Stimulated activated CD4-positive, alpha-beta T cell treated with anti-CD3 and anti-CD28 coated beads, Interleukin-15, amount 100 ng/mL, for 48 hours (primary cell): ENCODE measurements around the gene RBM38.

Experiments
- DNase-seq, 2 donors: peaks; one replicate each; pipeline ENCODE4 v3.0.0-alpha.2; 2020; ENCODE audit warnings: low read depth in 2 of 2

The RBM38 gene

GRCh38 chr20:57374931-57375651 lies 16.1 kb upstream of the RBM38 start:
- DNase-seq, result no peak

GRCh38 chr20:57375652-57376230 lies 15.5 kb upstream of the RBM38 start:
- no peak for DNase-seq

- DNase-seq, result no peak
These were observed 13.8 kb upstream of the RBM38 start for GRCh38 chr20:57377350-57377749.

GRCh38 chr20:57378107-57378506 lies 13.1 kb upstream of the RBM38 start:
- DNase-seq, result no peak

GRCh38 chr20:57378646-57379262 lies 12.4 kb upstream of the RBM38 start:
- DNase-seq, result no peak

GRCh38 chr20:57379263-57379647 lies 11.9 kb upstream of the RBM38 start:
- DNase-seq, result no peak

GRCh38 chr20:57380081-57380750 lies 11.0 kb upstream of the RBM38 start:
- no peak for DNase-seq

- peak; percentile 68 to 74 for DNase-seq
These were observed 9.3 kb upstream of the RBM38 start for GRCh38 chr20:57381596-57382503.

- DNase-seq, result no peak
These were observed 8.7 kb upstream of the RBM38 start for GRCh38 chr20:57382516-57382915.

- DNase-seq, result no peak
These were observed 7.5 kb upstream of the RBM38 start for GRCh38 chr20:57383447-57384347.

GRCh38 chr20:57384486-57384885 lies 6.7 kb upstream of the RBM38 start:
- no peak for DNase-seq

- DNase-seq, result no peak
These were observed 6.0 kb upstream of the RBM38 start for GRCh38 chr20:57384953-57385761.

- DNase-seq, result no peak
These were observed 5.3 kb upstream of the RBM38 start for GRCh38 chr20:57385940-57386339.

- DNase-seq, result no peak
These were observed 4.4 kb upstream of the RBM38 start for GRCh38 chr20:57386762-57387161.

GRCh38 chr20:57387463-57387862 lies 3.7 kb upstream of the RBM38 start:
- DNase-seq, result no peak

GRCh38 chr20:57387945-57388371 lies 3.2 kb upstream of the RBM38 start:
- no peak for DNase-seq

- DNase-seq, result peak; percentile 36 to 56
These were observed 2.1 kb upstream of the RBM38 start for GRCh38 chr20:57388953-57389694.

GRCh38 chr20:57389695-57390603 lies 1.2 kb upstream of the RBM38 start:
- peak; percentile 53 to 64 for DNase-seq
